ENCODE measurements around the gene PROX2.
A peak's percentile ranks its signal among the peaks of the same experiment; 100 is the strongest.

PROX2 gene

GRCh38 chr14:74909501-74909900 lies 33.6 kb upstream of the PROX2 start:
- DNase-seq: no peak

GRCh38 chr14:74908861-74909341 lies 33.0 kb upstream of the PROX2 start:
- no peak for DNase-seq

GRCh38 chr14:74907744-74908143 lies 31.8 kb upstream of the PROX2 start:
- no peak for DNase-seq

- no peak for DNase-seq
These were observed 31.1 kb upstream of the PROX2 start for GRCh38 chr14:74906925-74907521.

- peak; percentile 57 for DNase-seq
These were observed 29.7 kb upstream of the PROX2 start for GRCh38 chr14:74905595-74906142.

- no peak for DNase-seq
These were observed 28.9 kb upstream of the PROX2 start for GRCh38 chr14:74904635-74905503.

- no peak for DNase-seq
These were observed 27.2 kb upstream of the PROX2 start for GRCh38 chr14:74902941-74903705.

- DNase-seq: no peak
These were observed 22.7 kb upstream of the PROX2 start for GRCh38 chr14:74898694-74899093.

- DNase-seq: no peak
These were observed 22.1 kb upstream of the PROX2 start for GRCh38 chr14:74898083-74898482.

- no peak for DNase-seq
These were observed 21.7 kb upstream of the PROX2 start for GRCh38 chr14:74897642-74898041.

GRCh38 chr14:74896400-74896799 lies 20.5 kb upstream of the PROX2 start:
- no peak for DNase-seq

GRCh38 chr14:74893614-74894091 lies 17.7 kb upstream of the PROX2 start:
- DNase-seq: no peak

- DNase-seq: no peak
These were observed 16.8 kb upstream of the PROX2 start for GRCh38 chr14:74892745-74893144.

GRCh38 chr14:74891870-74892269 lies 15.9 kb upstream of the PROX2 start:
- DNase-seq: no peak

GRCh38 chr14:74890262-74890661 lies 14.3 kb upstream of the PROX2 start:
- no peak for DNase-seq

- DNase-seq: peak; percentile 61
These were observed 12.5 kb upstream of the PROX2 start for GRCh38 chr14:74888164-74889158.

GRCh38 chr14:74886001-74886400 lies 10.1 kb upstream of the PROX2 start:
- peak; percentile 94 for DNase-seq

- DNase-seq: peak; percentile 48
These were observed 6.4 kb upstream of the PROX2 start for GRCh38 chr14:74882103-74882920.

- DNase-seq: peak; percentile 86
These were observed 5.6 kb upstream of the PROX2 start, which contains the start of gene DLST for GRCh38 chr14:74881431-74882102. Gene DLST, plus strand, starts transcription at chr14:74881916. Its CDS starts 38 bp downstream, at chr14:74881954.
